ENCODE results near the gene ARHGEF6.

Gene ARHGEF6

DNA sequence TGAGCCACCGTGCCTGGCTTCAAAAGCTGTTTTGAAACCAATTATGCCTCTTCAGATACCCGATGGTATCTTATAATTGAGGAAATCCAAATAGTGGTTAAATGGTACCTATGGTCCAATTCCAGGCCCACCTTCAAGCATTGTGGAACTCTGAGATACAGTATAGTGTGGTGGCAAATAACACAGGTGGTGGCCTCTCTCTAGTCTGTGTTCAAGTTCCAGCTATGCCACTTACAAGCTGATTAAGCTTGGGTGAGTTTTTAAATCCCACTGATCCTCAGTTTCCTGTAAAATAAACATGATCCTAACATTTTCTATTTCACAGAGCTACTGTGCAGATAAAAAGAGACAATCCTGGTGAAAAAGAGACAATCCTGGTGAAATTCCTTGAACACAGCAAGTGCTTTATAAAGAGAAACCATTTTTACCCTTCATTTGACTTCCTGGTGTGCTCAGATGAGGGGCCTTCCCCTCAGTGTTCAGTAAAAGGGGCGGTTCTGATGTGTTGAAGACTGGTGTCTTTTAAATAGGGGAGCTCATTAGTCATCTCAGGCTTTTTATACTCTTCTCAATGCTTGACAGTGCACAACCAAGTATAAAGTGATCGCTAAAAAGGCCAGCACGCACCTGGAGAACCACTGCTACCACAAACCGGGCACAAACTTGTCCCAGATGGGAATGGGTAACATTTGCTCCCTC lies 163.6 kb downstream of the ARHGEF6 start:
- H3K79me2 ChIP-seq (ENCODE audit: control insufficient read depth, low read length) = no peaks in the 10 kb centered on the region
- H3K4me1 ChIP-seq (ENCODE audit: control insufficient read depth, low read length) = no peaks in the 10 kb centered on the region
- H3K9me2 ChIP-seq (replicated peaks; ENCODE audit: control insufficient read depth, low read length) = no peaks in the 10 kb centered on the region
- H3K27me3 ChIP-seq (ENCODE audit: control insufficient read depth, low read length) = no peaks in the 10 kb centered on the region
- H3K4me3 ChIP-seq (ENCODE audit: low read length) = no peak overlapping the region
- no peaks in the 10 kb centered on the region for H3K36me3 ChIP-seq (ENCODE audit: control insufficient read depth, low read length)
- H3K4me2 ChIP-seq (ENCODE audit: low read length) = no peak overlapping the region
- H3F3A ChIP-seq (ENCODE audit: control insufficient read depth, insufficient read depth) = no peaks in the 10 kb centered on the region
- no peaks in the 10 kb centered on the region for H4K20me1 ChIP-seq (ENCODE audit: control insufficient read depth, insufficient read depth, low read depth, low read length)
- no peak overlapping the region for H3K27ac ChIP-seq (ENCODE audit: low read depth, low read length)
- no peaks in the 10 kb centered on the region for H3K9me3 ChIP-seq (ENCODE audit: control insufficient read depth, insufficient read depth, low read length)
- TF ChIP-seq EZH2phosphoT487 (IDR thresholded peaks at IDR 0.05; ENCODE audit: borderline replicate concordance, low read length) = no peak
- TF ChIP-seq, protein P1, sequence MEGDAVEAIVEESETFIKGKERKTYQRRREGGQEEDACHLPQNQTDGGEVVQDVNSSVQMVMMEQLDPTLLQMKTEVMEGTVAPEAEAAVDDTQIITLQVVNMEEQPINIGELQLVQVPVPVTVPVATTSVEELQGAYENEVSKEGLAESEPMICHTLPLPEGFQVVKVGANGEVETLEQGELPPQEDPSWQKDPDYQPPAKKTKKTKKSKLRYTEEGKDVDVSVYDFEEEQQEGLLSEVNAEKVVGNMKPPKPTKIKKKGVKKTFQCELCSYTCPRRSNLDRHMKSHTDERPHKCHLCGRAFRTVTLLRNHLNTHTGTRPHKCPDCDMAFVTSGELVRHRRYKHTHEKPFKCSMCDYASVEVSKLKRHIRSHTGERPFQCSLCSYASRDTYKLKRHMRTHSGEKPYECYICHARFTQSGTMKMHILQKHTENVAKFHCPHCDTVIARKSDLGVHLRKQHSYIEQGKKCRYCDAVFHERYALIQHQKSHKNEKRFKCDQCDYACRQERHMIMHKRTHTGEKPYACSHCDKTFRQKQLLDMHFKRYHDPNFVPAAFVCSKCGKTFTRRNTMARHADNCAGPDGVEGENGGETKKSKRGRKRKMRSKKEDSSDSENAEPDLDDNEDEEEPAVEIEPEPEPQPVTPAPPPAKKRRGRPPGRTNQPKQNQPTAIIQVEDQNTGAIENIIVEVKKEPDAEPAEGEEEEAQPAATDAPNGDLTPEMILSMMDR (IDR thresholded peaks at IDR 0.05; ENCODE audit: low read depth, low read length, poor library complexity, severe bottlenecking) = no peak
